Central memory CD8-positive, alpha-beta T cell (primary cell): Measurements from ENCODE around the gene TSPY2.
"Not testable (repeated sequence)": the region's sequence is repeated elsewhere in the genome, so short reads cannot be mapped to it uniquely, and the experiment has no call there.

Experiments
- ATAC-seq: fragments of 150-1000 bp; cut with Tn5 transposase; replicated peaks from 2 replicates; pipeline ENCODE4 v1.10.0; 2022; ENCODE audit warnings: mild to moderate bottlenecking, moderate FRiP score, moderate number of reproducible peaks; ENCODE audit not compliant: poor library complexity, severe bottlenecking; ENCODE audit errors: extremely low read depth
- DNase-seq, 2 donors: peaks; one replicate each; pipeline ENCODE4 v3.0.0; 2021; ENCODE audit warnings: low spot score in 2 of 2
- H3K27ac Mint-ChIP-seq: one replicate; pipeline ENCODE4 v1.8.0; 2022; ENCODE audit warnings: low read depth, mild to moderate bottlenecking, moderate library complexity, mixed read lengths
- H3K27me3 Mint-ChIP-seq: one replicate; pipeline ENCODE4 v1.8.0; 2022; ENCODE audit warnings: mixed read lengths
- H3K36me3 Mint-ChIP-seq: one replicate; pipeline ENCODE4 v1.8.0; 2022; ENCODE audit warnings: mild to moderate bottlenecking, moderate library complexity, mixed read lengths; ENCODE audit not compliant: insufficient read depth
- H3K4me1 Mint-ChIP-seq: one replicate; pipeline ENCODE4 v1.8.0; 2022; ENCODE audit warnings: mixed read lengths
- H3K4me3 Mint-ChIP-seq: one replicate; pipeline ENCODE4 v1.8.0; 2022; ENCODE audit warnings: mild to moderate bottlenecking, moderate library complexity, mixed read lengths
- H3K9me3 Mint-ChIP-seq: one replicate; pipeline ENCODE4 v1.8.0; 2022; ENCODE audit warnings: mixed read lengths

Gene TSPY2, protein sequence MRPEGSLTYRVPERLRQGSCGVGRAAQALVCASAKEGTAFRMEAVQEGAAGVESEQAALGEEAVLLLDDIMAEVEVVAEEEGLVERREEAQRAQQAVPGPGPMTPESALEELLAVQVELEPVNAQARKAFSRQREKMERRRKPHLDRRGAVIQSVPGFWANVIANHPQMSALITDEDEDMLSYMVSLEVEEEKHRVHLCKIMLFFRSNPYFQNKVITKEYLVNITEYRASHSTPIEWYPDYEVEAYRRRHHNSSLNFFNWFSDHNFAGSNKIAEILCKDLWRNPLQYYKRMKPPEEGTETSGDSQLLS

DNA sequence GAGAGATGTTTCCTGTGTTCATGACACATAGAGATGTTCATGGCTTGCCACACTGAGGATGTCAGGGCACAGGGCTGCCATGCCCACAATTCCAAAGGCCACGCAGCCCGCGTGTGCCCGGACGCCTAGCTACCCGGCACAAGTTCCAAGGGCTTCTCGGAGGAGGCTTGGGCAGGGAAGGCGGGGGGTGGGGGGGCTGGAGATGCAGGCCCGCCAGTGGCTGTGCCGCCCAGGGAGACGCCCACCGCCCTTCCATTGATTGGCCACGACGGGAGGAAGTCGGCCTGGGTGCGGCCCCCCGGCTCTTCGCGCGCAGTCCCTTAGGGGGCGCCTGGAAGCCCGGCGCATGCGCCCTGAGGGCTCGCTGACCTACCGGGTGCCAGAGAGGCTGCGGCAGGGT lies at the start of gene TSPY2:
TSPY2 (plus strand) TSS at position 301 of the 400 bp plus-strand sequence; CDS start at position 347, 46 bp downstream.
- not testable (repeated sequence) for DNase-seq, H3K27ac Mint-ChIP-seq, H3K4me1 Mint-ChIP-seq, H3K4me3 Mint-ChIP-seq, H3K27me3 Mint-ChIP-seq, H3K9me3 Mint-ChIP-seq, H3K36me3 Mint-ChIP-seq, ATAC-seq

- peaks cover 21% of the 10 kb centered on the region for H3K9me3 Mint-ChIP-seq
- not testable (repeated sequence) for H3K27ac Mint-ChIP-seq, ATAC-seq, H3K4me3 Mint-ChIP-seq, H3K27me3 Mint-ChIP-seq, H3K4me1 Mint-ChIP-seq, DNase-seq, H3K36me3 Mint-ChIP-seq
Measured at GRCh38 chrY:6209565-6209964, 36.5 kb upstream of the TSPY2 start.

- not testable (repeated sequence) for H3K4me1 Mint-ChIP-seq, H3K36me3 Mint-ChIP-seq, DNase-seq, H3K27me3 Mint-ChIP-seq, ATAC-seq, H3K4me3 Mint-ChIP-seq, H3K27ac Mint-ChIP-seq
- peaks cover 12% of the 10 kb centered on the region for H3K9me3 Mint-ChIP-seq
Measured at GRCh38 chrY:6217045-6217444, 29.0 kb upstream of the TSPY2 start.

- DNase-seq, H3K9me3 Mint-ChIP-seq, H3K4me1 Mint-ChIP-seq, H3K36me3 Mint-ChIP-seq, ATAC-seq, H3K27me3 Mint-ChIP-seq, H3K27ac Mint-ChIP-seq, H3K4me3 Mint-ChIP-seq: not testable (repeated sequence)
Measured at GRCh38 chrY:6269839-6270238, 23.8 kb downstream of the TSPY2 start.
